Psoas muscle (tissue), 8 donors: Measurements from ENCODE around the gene THNSL1. TPM values are rescaled to one million over a fixed set of nuclear protein-coding genes. Genes with fewer than 3 reads are reported as not detected.

Experiments
- ATAC-seq, 4 donors: fragments of 200-7000 bp; cut with Tn5 transposase; one replicate each; pipeline ENCODE4 v1.9.1; 2020; ENCODE audit warnings: moderate library complexity in 3 of 4, mild to moderate bottlenecking in 2 of 4
- DNase-seq, 2 donors: peaks; one replicate each; pipeline ENCODE4 v3.0.0-alpha.2; 2020
- H3K27ac ChIP-seq: fragments of 200-600 bp; one replicate; pipeline ENCODE4 v1.8.0; 2022
- H3K27me3 ChIP-seq, 3 donors: fragments of 200-600 bp in 1 of 3; one replicate each; pipeline versions ENCODE4 v1.6.1 to v1.8.0; 2013 to 2022; ENCODE audit warnings: low read length in 2 of 3, mild to moderate bottlenecking in 2 of 3, moderate library complexity in 1 of 3; ENCODE audit not compliant: insufficient read depth in 3 of 3
- H3K36me3 ChIP-seq, 2 donors: fragments of 200-600 bp in 1 of 2; one replicate each; pipeline versions ENCODE4 v1.6.1 to v1.8.0; 2013 to 2022; ENCODE audit warnings: low read depth in 1 of 2, mild to moderate bottlenecking in 1 of 2, moderate library complexity in 1 of 2; ENCODE audit not compliant: insufficient read depth in 1 of 2
- H3K4me1 ChIP-seq: fragments of 200-600 bp; one replicate; pipeline ENCODE4 v1.8.0; 2022
- H3K4me3 ChIP-seq: fragments of 200-600 bp; one replicate; pipeline ENCODE4 v1.8.0; 2022; ENCODE audit warnings: mild to moderate bottlenecking
- H3K9me3 ChIP-seq: fragments of 200-600 bp; one replicate; pipeline ENCODE4 v1.8.0; 2022
- CTCF ChIP-seq: fragments of 200-600 bp; IDR thresholded peaks from one replicate; pipeline ENCODE4 v1.8.0; 2022; ENCODE audit warnings: antibody characterized with exemption
- WGBS, 3 donors: extraction: QIAGEN DNeasy Blood & Tissue Kit; methylation state at CpG; one replicate each; pipeline versions ENCODE4 v1.1.6 to v1.1.7; 2013; 5-methylcytosine and 5-hydroxymethylcytosine counted together
- intact Hi-C, 2 donors: fragments of 100-400 bp; cut with DNase I; formaldehyde crosslinking; loops; one replicate each; pipeline versions ENCODE4 v1.11.0 to v1.14.2; 2022
- polyA plus RNA-seq, 3 donors: library from polyadenylated mRNA; stranded (reverse); fragments of 200-250 nt; gene quantifications; one replicate each; pipeline ENCODE4 v1.2.3, GENCODE V29; 2013
- total RNA-seq, 4 donors: library from RNA; stranded (reverse); fragmentation: NEBNext Ultra II Directional in 2 of 4; extraction: Animal tissue kit (Norgen Biotek cat#: 25700) in 2 of 4; gene quantifications; one replicate each; pipeline versions ENCODE4 v1.2.1 to v1.2.4, GENCODE V29; 2021 to 2023
- donor health status: healthy with polysubstance abuse.
- donor health status: DM: no; HTN: no; CAD: no; lungs with moderate emphysema.
- donor health status: Bipolar disorder and iron deficiency.
- donor health status: healthy.
- donor health status: DM: yes; HTN: yes; CAD: no.
- donor health status: DM: no; HTN: no; CAD: no.
- donor health status: DM: no; HTN: no; CAD: no.
- donor health status: DM: yes; HTN: yes; CAD: no.

THNSL1 gene
- total and polyA plus RNA-seq, 7 donors = 2.0 to 8.7 (median 3.2) TPM

- 46 to 51% (median 50%) methylated on average over 4 of the region's 4 CpGs for WGBS, 3 donors
- no peak overlapping the region for H3K4me3 ChIP-seq
- H3K27me3 ChIP-seq = peaks cover 0 to 6% (median 0%) of the 10 kb centered on the region in 3 donors
- DNase-seq = no peak
- no peaks in the 10 kb centered on the region for H3K4me1 ChIP-seq
- intact Hi-C loops = no loop called here
- no peaks in the 10 kb centered on the region for H3K36me3 ChIP-seq
- ATAC-seq = no peak
- no peak overlapping the region for H3K27ac ChIP-seq
- H3K9me3 ChIP-seq = no peaks in the 10 kb centered on the region
- no peak for TF ChIP-seq CTCF
These were observed 31.3 kb downstream of the THNSL1 start for GRCh38 chr10:25047591-25048301.

- no peak overlapping the region for H3K27ac ChIP-seq
- H3K36me3 ChIP-seq = no peaks in the 10 kb centered on the region
- 68 to 84% (median 71%) methylated on average over 5 of the region's 5 CpGs for WGBS, 3 donors
- no peaks in the 10 kb centered on the region for H3K4me1 ChIP-seq
- H3K4me3 ChIP-seq = no peak overlapping the region
- DNase-seq (no peak), ATAC-seq (no peak)
- H3K9me3 ChIP-seq = no peaks in the 10 kb centered on the region
- H3K27me3 ChIP-seq = peaks cover 0 to 6% (median 0%) of the 10 kb centered on the region in 3 donors
- intact Hi-C loops = no loop called here
- no peak for TF ChIP-seq CTCF
These were observed 32.0 kb downstream of the THNSL1 start for GRCh38 chr10:25048450-25048849.

GRCh38 chr10:25049966-25050365, 33.6 kb downstream of the THNSL1 start:
- intact Hi-C loops = no loop called here
- Histone ChIP-seq H3K9me3 (no peaks in the 10 kb centered on the region), H3K4me1 (no peaks in the 10 kb centered on the region), H3K27me3 (peaks cover 0 to 6% (median 0%) of the 10 kb centered on the region in 3 donors), H3K4me3 (no peak overlapping the region), H3K27ac (no peak overlapping the region), H3K36me3 (no peaks in the 10 kb centered on the region)
- no peak for DNase-seq
- TF ChIP-seq CTCF = no peak
- ATAC-seq = no peak
- WGBS, 3 donors = 92 to 98% (median 95%) methylated on average over 2 of the region's 2 CpGs

GRCh38 chr10:25050402-25050801, 34.0 kb downstream of the THNSL1 start:
- no peak for ATAC-seq
- DNase-seq = no peak
- no peak overlapping the region for H3K4me3 ChIP-seq
- no peaks in the 10 kb centered on the region for H3K9me3 ChIP-seq
- H3K27ac ChIP-seq = no peak overlapping the region
- peaks cover 0 to 6% (median 0%) of the 10 kb centered on the region in 3 donors for H3K27me3 ChIP-seq
- intact Hi-C loops = no loop called here
- H3K4me1 ChIP-seq = no peaks in the 10 kb centered on the region
- 80 to 87% (median 85%) methylated on average over 9 of the region's 9 CpGs for WGBS, 3 donors
- H3K36me3 ChIP-seq = no peaks in the 10 kb centered on the region
- no peak for TF ChIP-seq CTCF

GRCh38 chr10:25052012-25052411, 35.6 kb downstream of the THNSL1 start:
- 92 to 95% (median 93%) methylated on average over 1 of the region's 1 CpG for WGBS, 3 donors

More at GRCh38 chr10:25052012-25052411, 35.6 kb downstream of the THNSL1 start:
- no peak for DNase-seq
- TF ChIP-seq CTCF = no peak
- no peak for ATAC-seq
- no peak overlapping the region for H3K27ac ChIP-seq
- H3K9me3 ChIP-seq = no peaks in the 10 kb centered on the region
- H3K4me1 ChIP-seq = no peaks in the 10 kb centered on the region
- no peaks in the 10 kb centered on the region for H3K36me3 ChIP-seq
- H3K4me3 ChIP-seq = no peak overlapping the region
- H3K27me3 ChIP-seq = peaks cover 0 to 6% (median 0%) of the 10 kb centered on the region in 3 donors
- intact Hi-C loops = no loop called here
